ENCODE data around the gene ANKRD65.
"Not testable (repeated sequence)": the region's sequence is repeated elsewhere in the genome, so short reads cannot be mapped to it uniquely, and the experiment has no call there.

The ANKRD65 gene

GRCh38 chr1:1373815-1374588 is 47.1 kb downstream of the ANKRD65 start:
- in situ Hi-C loops (cut with MboI; ENCODE audit: low sequenced_read_pairs), result no loop called here

- in situ Hi-C loops (cut with MboI; ENCODE audit: low sequenced_read_pairs), result no loop called here
Measured at GRCh38 chr1:1373051-1373814, 47.8 kb downstream of the ANKRD65 start.

- in situ Hi-C loops (cut with MboI; ENCODE audit: low sequenced_read_pairs), result no loop called here
Measured at GRCh38 chr1:1371746-1372711, 49.0 kb downstream of the ANKRD65 start.

GRCh38 chr1:1371364-1371745 is 49.7 kb downstream of the ANKRD65 start:
- in situ Hi-C loops (cut with MboI; ENCODE audit: low sequenced_read_pairs), result no loop called here

- in situ Hi-C loops (cut with MboI; ENCODE audit: low sequenced_read_pairs), result no loop called here
Measured at GRCh38 chr1:1370771-1371300, 50.2 kb downstream of the ANKRD65 start.

- in situ Hi-C loops (cut with MboI; ENCODE audit: low sequenced_read_pairs), result not testable (repeated sequence)
Measured at GRCh38 chr1:1370094-1370493, 51.0 kb downstream of the ANKRD65 start.

Data from hTERT RPE-1 (cell line).